SH-SY5Y (cell line): Measurements from ENCODE around the gene PCNX2.

Source experiments
- GATA2 ChIP-seq: IDR thresholded peaks from 2 replicates; pipeline ENCODE4 v1.6.1; 2011; ENCODE audit warnings: mild to moderate bottlenecking, low read depth, low read length
- GATA3 ChIP-seq: IDR thresholded peaks from 2 replicates; pipeline ENCODE4 v1.6.1; 2011; ENCODE audit warnings: low read depth, mild to moderate bottlenecking, low read length, moderate library complexity

Gene PCNX2

GRCh38 chr1:233326811-233327650, 31.5 kb upstream of the PCNX2 start:
- TF ChIP-seq GATA2 (no peak), GATA3 (no peak)

GRCh38 chr1:233326319-233326718, 30.8 kb upstream of the PCNX2 start:
- no peak for TF ChIP-seq GATA3
- TF ChIP-seq GATA2: no peak

- TF ChIP-seq GATA2 (no peak), GATA3 (no peak)
Observed at GRCh38 chr1:233323718-233324117, 28.2 kb upstream of the PCNX2 start.

GRCh38 chr1:233320023-233320422, 24.5 kb upstream of the PCNX2 start:
- TF ChIP-seq GATA3 (no peak), GATA2 (no peak)

GRCh38 chr1:233319272-233319671, 23.7 kb upstream of the PCNX2 start:
- TF ChIP-seq GATA3 (no peak), GATA2 (no peak)

- TF ChIP-seq GATA3 (no peak), GATA2 (no peak)
Observed at GRCh38 chr1:233316473-233316872, 20.9 kb upstream of the PCNX2 start.

- no peak for TF ChIP-seq GATA3
- no peak for TF ChIP-seq GATA2
Observed at GRCh38 chr1:233315718-233316301, 20.3 kb upstream of the PCNX2 start.

GRCh38 chr1:233313434-233314155, 18.1 kb upstream of the PCNX2 start:
- TF ChIP-seq GATA3 (no peak), GATA2 (no peak)

- TF ChIP-seq GATA2: no peak
- TF ChIP-seq GATA3: no peak
Observed at GRCh38 chr1:233304489-233305102, 9.1 kb upstream of the PCNX2 start.

GRCh38 chr1:233300326-233300725, 4.8 kb upstream of the PCNX2 start:
- TF ChIP-seq GATA2: no peak
- TF ChIP-seq GATA3: no peak

- TF ChIP-seq GATA2 (no peak), GATA3 (no peak)
Observed at GRCh38 chr1:233299450-233299849, 3.9 kb upstream of the PCNX2 start.

- no peak for TF ChIP-seq GATA2
Observed at GRCh38 chr1:233295975-233296322, 424 bp upstream of the PCNX2 start.

GRCh38 chr1:233294913-233295236, 650 bp downstream of the PCNX2 start:
- no peak for TF ChIP-seq GATA3
- TF ChIP-seq GATA2: no peak
